Ecto neural progenitor cell (in vitro differentiated cells): ENCODE results near the gene APBB1.

Source experiments
- DNase-seq: peaks from one replicate; pipeline ENCODE4 v3.0.0-alpha.2; 2018; ENCODE audit warnings: low spot score

Gene APBB1

DNA sequence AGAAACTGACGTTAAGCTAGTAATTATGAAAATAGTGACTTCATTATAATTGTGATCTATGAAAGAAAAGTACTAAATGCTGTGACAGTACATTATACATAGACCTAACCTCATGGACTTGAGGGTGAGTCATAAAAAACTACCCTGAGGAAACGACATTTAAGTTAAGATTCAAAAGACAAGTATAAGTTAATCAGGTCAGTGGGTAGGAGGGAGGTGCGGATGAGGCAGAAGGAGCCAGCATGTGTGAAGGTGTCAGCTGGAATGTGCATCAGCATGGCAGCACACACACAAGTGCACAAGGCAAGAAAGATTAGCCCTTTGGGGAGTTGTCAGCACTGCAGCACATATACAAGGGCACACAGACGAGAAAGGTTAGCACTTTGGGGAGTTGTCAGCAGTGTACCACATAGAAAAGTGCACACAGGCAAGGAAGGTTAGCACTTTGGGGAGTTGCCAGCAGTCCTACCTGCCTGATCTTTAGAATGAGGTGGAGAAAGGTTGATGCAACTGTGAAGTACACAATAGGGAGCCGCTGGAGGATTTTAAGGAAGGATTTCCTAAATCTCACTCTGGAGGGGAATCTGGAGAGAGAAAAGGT is 67.0 kb downstream of the APBB1 start:
- DNase-seq, result no peak

DNA sequence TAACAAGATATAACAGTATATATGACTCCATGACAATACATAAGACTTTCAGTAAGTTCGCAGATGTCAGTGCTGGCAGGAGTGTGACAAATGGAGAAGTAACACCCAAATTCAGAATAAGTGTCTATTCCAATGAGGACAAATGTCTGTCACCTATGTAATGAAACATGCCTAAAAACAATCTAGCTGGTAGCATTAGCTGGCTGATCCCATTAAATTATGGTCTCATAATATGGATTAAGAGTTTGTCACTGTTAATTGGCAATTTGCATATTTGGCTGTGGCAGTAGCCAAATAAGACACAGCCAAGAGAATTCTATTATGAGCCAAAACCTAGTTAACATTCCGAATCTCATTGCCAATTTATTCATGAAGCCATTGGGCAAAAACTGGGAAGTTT is 68.4 kb downstream of the APBB1 start:
- no peak for DNase-seq

DNA sequence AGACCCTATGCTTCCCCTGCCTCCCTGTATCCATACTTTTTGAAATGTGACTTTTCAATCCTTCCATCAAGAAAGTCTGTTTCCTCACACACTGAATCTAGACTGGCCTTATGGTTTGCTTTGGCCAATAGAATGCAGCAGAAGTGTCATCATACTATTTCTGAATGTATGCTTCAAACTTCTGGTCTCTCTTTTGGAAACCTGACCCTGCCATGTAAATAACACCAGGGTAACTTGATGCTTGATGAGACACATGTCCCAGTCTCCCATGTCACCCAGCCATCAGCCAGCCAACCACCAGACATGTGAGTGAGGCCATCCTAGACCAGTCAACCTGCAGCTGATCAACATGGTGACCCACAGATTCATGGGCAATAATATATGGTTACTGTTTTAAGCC is 68.9 kb downstream of the APBB1 start:
- DNase-seq, result no peak

DNA sequence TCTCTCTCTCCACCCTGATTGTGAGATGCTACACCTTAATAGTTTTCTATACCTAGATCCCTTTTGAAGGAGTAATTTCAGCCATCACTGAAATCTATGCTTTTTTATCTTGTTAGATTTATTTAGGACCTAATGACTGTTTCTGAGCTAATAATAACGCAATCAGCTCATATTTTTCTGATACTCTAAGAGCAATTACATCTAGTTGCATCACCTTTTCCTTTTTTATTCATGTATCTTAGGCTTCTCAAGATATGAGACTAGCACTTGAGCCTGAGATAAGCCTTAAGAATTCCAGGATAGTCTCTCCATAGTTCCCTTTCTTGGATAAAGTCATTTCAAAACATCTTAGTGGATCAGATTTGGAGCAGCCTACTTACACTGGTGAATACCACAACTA is 73.5 kb downstream of the APBB1 start:
- no peak for DNase-seq
